HG02970 (cell line): ENCODE results near the gene ALMS1.
A peak's percentile ranks its signal among the peaks of the same experiment; 100 is the strongest.
"Not testable (repeated sequence)": the region's sequence is repeated elsewhere in the genome, so short reads cannot be mapped to it uniquely, and the experiment has no call there.

ENCODE experiments used
- ATAC-seq: cut with Tn5 transposase; IDR thresholded peaks from one replicate; pipeline ENCODE4 v1.9.1; 2021; ENCODE audit warnings: mild to moderate bottlenecking, moderate library complexity, moderate number of reproducible peaks; ENCODE audit not compliant: unreplicated experiment, low FRiP score

Gene ALMS1

DNA sequence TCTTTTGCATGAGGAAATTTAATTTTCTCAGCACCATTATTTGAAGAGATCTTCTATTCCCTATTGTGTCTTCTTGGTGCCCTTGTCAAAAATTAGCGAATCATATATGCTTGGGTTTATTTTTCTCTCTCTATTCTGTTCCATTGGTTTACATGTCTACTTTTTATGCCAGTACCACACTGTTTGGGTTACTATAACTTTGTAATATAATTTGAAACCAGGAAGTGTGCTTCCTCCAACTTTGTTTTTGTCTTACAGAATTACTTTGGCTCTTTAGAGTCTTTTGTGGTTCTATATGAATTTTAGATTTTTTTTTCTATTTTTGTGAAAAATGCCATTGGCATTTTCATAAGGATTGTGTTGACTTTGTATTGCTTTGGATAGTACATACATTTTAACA lies 17.6 kb downstream of the ALMS1 start:
- no peak for ATAC-seq

DNA sequence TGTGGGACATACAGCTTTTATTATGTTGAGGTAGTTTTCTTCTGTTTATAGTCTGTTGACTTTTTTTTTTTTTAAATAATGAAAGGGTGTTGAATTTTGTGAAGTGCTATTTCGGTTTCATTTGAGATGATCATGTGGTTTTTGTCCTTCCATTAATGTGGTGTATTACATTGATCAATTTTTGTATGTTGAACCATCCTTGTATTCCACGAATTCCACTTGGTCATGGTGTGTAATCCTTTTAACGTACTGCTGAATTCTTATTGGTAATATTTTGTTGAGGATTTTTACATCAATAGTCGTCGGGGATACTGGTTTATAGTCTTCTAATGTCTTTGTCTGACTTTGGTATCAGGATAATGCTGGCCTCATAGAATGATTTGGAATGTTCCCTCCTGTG lies 18.8 kb downstream of the ALMS1 start:
- no peak for ATAC-seq

GRCh38 chr2:73406996-73407395 lies 21.4 kb downstream of the ALMS1 start:
- no peak for ATAC-seq

DNA sequence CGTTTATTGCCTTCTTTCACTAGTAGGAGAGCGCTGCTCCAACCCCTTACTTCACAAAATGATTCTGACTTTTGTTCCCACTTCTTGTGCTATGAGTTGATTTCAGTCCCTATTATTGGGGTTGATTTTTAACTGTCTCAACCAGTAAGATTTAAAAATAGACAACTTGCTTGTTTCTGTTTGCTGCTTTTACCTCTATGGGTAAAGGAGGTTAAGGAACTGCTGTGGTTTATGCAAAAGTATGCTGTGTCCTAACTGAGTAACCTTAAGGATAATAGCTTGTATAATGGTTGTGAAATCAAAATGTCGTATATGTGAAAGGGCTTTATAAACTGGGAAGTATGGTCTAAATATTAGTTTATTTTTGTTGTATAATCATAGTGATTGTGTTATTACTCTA lies 22.6 kb downstream of the ALMS1 start:
- ATAC-seq, result no peak

DNA sequence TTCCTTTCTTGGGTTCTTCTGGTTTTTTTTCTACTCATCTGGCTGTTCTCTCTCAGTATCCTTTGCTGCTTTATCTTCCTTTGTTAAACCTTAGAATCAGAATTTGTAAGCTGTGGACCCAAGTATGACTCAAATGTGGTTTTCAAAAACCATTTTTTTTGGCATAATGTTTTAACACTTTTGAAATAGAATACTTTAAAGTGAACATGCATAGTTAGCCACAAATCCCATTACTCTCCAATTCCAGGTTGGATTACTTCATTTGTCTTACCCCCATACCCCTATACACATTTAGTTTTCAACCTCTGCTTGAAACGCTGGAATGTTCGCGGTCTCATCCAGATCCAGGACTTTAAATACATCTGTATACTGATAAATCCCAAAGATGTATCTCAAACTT lies 29.1 kb downstream of the ALMS1 start:
- no peak for ATAC-seq

DNA sequence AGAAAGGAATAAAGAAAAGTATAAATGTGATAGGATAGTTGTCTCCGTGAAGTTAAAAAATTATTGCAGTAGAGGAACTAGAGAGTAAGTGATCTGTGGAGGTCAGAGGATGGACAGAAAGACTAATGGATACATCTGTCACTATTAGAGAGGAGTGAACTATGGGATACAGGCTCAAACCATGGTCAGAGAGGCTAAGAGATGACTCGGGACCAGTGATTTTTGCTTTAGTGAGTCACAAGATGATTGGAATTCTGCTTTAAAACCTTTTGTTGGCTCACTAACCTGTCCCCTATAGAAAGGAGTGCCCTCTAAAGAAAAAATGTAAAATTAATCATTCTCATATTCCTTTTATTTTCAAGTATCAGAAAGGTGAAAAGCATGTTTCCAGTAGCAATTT lies 30.3 kb downstream of the ALMS1 start:
- no peak for ATAC-seq

DNA sequence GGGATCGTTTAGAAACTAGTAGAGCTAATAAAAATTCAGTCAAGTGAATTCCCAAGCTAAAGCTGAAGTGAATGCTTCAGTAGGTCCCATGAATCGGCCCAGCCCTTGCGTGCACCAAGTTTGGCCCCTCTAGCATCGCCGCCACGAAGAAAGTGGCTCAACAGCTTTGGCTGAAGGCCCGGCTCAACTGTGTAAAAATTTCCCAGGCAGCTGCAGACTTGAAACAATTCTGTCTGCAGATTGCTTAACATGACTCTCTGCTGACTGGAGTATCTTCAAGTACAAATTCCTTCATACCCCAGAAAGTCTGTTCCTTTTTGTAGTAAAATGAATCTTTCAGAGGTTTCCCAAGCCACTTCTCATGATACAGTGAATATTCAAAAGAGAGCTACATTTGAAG lies 32.7 kb downstream of the ALMS1 start:
- no peak for ATAC-seq

DNA sequence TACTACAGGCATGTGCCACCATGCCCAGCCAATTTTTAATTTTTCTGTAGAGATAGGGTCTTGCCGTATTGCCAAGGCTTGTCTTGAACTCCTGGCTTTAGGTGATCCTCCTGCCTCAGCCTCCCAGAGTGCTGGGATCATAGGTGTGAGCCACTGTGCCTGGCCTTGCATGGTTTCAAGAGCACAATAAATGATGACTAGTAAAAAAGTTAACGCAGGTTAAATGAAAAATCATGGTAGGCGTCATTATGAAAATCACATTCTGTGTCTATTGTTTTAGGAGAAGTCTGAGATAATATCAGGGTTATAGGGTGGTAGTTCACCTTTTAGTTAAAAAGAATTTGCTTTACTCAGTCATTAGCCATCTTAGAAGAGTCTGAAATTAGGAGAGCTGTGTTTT lies 38.3 kb downstream of the ALMS1 start:
- no peak for ATAC-seq

DNA sequence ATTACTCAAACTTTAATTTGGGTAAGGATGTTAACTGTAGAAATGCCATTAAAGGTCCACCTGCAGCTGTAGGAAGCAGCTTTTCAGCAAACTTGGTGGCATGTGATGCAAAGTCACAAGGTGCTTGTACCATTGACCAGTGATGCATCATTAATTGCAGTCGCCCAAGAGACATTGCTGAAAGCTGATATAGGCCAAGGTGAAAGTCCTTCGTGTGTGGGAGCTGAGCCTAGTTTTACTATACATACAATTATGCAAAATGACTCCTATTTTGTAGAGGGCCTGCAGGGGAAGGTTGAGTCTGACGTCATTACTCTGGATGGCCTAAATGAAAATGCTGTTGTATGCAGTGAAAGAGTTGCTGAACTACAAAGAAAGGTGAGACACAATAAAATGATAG lies 40.5 kb downstream of the ALMS1 start:
- ATAC-seq, result no peak

DNA sequence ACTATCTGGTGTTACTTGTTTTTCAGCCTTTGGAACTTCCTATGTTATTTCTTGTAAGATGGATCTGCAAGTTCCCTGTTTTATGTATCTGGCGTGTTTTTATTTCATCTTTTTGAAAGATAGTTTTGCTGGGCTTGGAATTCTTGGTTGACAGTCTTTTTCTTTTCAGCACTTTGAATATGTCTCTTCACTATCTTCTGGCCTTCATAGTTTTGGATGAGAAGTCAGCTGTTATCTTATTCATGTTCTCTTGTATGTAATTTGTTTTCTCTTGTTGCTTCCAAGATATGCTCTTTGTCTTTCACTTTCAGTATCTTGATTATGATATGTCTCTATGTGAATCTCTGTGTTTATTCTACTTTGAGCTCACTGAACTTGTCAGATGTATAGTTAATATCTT lies 50.4 kb downstream of the ALMS1 start:
- ATAC-seq, result no peak

GRCh38 chr2:73444202-73444601 lies 58.6 kb downstream of the ALMS1 start:
- no peak for ATAC-seq

DNA sequence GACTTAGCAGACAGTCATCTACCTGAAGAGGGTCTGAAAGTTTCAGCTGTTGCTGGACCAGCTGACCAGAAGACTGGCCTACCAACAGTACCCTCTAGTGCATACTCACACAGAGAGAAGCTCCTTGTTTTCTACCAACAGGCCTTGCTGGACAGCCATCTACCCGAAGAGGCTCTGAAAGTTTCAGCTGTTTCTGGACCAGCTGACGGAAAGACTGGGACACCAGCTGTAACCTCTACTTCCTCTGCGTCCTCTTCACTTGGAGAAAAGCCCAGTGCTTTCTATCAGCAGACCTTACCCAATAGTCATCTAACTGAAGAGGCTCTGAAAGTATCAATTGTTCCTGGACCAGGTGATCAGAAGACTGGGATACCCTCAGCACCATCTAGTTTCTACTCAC lies 63.2 kb downstream of the ALMS1 start:
- ATAC-seq, result no peak

DNA sequence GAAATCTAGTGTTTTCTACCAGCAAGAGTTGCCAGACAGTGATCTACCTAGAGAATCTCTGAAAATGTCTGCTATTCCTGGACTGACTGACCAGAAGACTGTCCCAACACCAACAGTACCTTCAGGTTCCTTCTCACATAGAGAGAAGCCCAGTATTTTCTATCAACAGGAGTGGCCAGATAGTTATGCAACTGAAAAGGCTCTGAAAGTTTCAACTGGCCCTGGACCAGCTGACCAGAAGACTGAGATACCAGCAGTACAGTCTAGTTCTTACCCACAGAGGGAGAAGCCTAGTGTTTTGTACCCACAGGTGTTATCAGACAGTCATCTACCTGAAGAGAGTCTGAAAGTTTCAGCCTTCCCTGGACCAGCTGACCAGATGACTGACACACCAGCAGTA lies 63.8 kb downstream of the ALMS1 start:
- no peak for ATAC-seq

GRCh38 chr2:73451263-73451972 lies 65.8 kb downstream of the ALMS1 start:
- peak; percentile 84 for ATAC-seq

GRCh38 chr2:73457982-73458381 lies 72.3 kb downstream of the ALMS1 start:
- no peak for ATAC-seq

DNA sequence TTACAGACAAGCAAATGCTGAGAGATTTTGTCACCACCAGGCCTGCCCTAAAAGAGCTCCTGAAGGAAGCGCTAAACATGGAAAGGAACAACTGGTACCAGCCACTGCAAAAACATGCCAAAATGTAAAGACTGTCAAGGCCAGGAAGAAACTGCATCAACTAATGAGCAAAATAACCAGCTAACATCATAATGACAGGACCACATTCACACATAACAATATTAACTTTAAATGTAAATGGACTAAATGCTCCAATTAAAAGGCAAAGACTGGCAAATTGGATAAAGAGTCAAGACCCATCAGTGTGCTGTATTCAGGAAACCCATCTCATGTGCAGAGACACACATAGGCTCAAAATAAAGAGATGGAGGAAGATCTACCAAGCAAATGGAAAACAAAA lies 76.8 kb downstream of the ALMS1 start:
- not testable (repeated sequence) for ATAC-seq

DNA sequence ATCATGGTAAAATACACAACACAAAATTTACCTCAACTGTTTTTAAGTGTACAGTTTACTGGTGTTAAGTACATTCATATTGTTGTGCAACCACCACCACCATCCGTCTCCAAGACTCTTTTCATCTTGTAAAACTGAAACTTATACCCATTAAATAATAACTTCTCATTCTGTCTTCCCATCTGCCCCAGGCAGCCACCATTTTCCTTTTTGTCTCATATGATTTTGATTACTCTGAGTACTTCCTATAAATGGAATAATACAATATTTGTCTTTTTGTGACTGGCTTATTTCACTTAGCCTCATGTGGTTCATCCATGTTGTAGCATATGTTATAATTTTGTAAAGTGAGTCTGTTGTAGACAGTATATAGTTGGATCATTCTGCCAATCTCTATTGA lies 82.7 kb downstream of the ALMS1 start:
- ATAC-seq, result no peak

DNA sequence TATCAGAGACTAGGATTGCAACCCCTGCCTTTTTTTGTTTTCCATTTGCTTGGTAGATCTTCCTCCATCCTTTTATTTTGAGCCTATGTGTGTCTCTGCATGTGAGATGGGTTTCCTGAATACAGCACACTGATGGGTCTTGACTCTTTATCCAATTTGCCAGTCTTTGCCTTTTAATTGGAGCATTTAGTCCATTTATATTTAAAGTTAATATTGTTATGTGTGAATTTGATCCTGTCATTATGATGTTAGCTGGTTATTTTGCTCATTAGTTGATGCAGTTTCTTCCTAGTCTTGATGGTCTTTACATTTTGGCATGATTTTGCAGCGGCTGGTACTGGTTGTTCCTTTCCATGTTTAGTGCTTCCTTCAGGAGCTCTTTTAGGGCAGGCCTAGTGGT lies 98.2 kb downstream of the ALMS1 start:
- ATAC-seq, result not testable (repeated sequence)

GRCh38 chr2:73487112-73487657 lies 101.5 kb downstream of the ALMS1 start:
- ATAC-seq, result no peak

DNA sequence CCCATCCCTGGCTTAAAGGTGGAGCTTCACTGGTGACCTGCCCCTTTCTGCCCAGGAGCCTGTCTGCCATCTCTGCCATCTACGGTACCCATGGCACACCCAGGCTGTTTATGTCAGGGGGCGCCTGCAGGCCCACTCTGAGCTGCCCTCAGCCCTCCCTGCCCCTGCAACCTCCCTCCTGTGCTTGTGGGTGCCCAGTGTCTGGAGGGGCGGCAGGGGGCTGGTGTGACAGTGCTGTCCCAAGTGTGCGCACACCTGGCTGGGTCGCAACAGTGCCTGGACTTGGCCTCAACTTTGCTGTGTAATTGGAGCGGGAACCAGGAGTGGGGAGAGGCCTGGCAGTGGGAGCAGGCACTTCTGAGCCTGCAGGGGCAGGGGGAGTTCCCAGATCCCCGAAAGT lies 102.4 kb downstream of the ALMS1 start:
- ATAC-seq, result no peak

GRCh38 chr2:73489053-73489452 lies 103.4 kb downstream of the ALMS1 start:
- no peak for ATAC-seq

GRCh38 chr2:73494031-73494430 lies 108.4 kb downstream of the ALMS1 start:
- ATAC-seq, result no peak
